Caco-2 (cell line): ENCODE data around the gene ABL1. TPM values are rescaled to one million over a fixed set of nuclear protein-coding genes. Genes with fewer than 3 reads are reported as not detected.
"Not testable (repeated sequence)": the region's sequence is repeated elsewhere in the genome, so short reads cannot be mapped to it uniquely, and the experiment has no call there.

Source experiments
- BruUV-seq: library from RNA; stranded (reverse); fragments of 400-500 nt; replicated peaks from 2 replicates; lab custom pipeline; 2021; lab: Mats Ljungman, UMichigan
- CTCF ChIA-PET: fragments of 300-600 bp; sonication (Branson Sonifier 250); formaldehyde crosslinking; loops from one replicate; lab custom pipeline; 2022; ENCODE audit warnings: antibody characterized with exemption; lab: Charles Lee
- POLR2A ChIA-PET: fragments of 300-600 bp; sonication (Branson Sonifier 250); formaldehyde crosslinking; loops from one replicate; lab custom pipeline; 2022; ENCODE audit warnings: antibody characterized with exemption; lab: Charles Lee
- DNase-seq, 2 experiments: peaks; one replicate each; pipeline versions ENCODE4 v3.0.0 to v3.0.0-alpha.2; 2020 to 2022
- H3K27me3 ChIP-seq: replicated peaks from 2 replicates; pipeline ENCODE4 v1.6.0; 2011; ENCODE audit warnings: low read length; ENCODE audit not compliant: control insufficient read depth, insufficient read depth
- H3K36me3 ChIP-seq: 2 replicates; pipeline ENCODE4 v1.5.1; 2011; ENCODE audit warnings: low read length; ENCODE audit not compliant: control insufficient read depth, insufficient read depth
- H3K4me1 ChIP-seq: fragments of 250-450 bp; sonication (Bioruptor Pico); 2 replicates; pipeline ENCODE4 v1.5.1; 2020; ENCODE audit warnings: mild to moderate bottlenecking
- H3K4me3 ChIP-seq: 2 replicates; pipeline ENCODE4 v1.5.1; 2011; ENCODE audit warnings: low read depth, mild to moderate bottlenecking, control low read depth, low read length
- H3K9me3 ChIP-seq: fragments of 250-450 bp; sonication (Bioruptor Pico); 2 replicates; pipeline ENCODE4 v1.5.1; 2020; ENCODE audit warnings: mild to moderate bottlenecking, moderate library complexity
- H3K27ac Mint-ChIP-seq: one replicate; pipeline ENCODE4 v1.8.0; 2022; ENCODE audit warnings: mixed read lengths; ENCODE audit not compliant: unreplicated experiment
- H3K27me3 Mint-ChIP-seq: one replicate; pipeline ENCODE4 v1.8.0; 2022; ENCODE audit warnings: mixed read lengths; ENCODE audit not compliant: insufficient read depth, unreplicated experiment
- H3K36me3 Mint-ChIP-seq: one replicate; pipeline ENCODE4 v1.8.0; 2022; ENCODE audit warnings: mild to moderate bottlenecking, mixed read lengths; ENCODE audit not compliant: insufficient read depth, unreplicated experiment
- H3K4me1 Mint-ChIP-seq: one replicate; pipeline ENCODE4 v1.8.0; 2022; ENCODE audit warnings: low read depth, mixed read lengths; ENCODE audit not compliant: unreplicated experiment
- H3K4me3 Mint-ChIP-seq: one replicate; pipeline ENCODE4 v1.8.0; 2022; ENCODE audit warnings: mild to moderate bottlenecking, moderate library complexity, mixed read lengths; ENCODE audit not compliant: unreplicated experiment
- H3K9me3 Mint-ChIP-seq: one replicate; pipeline ENCODE4 v1.8.0; 2022; ENCODE audit warnings: mixed read lengths; ENCODE audit not compliant: unreplicated experiment
- CTCF ChIP-seq, 2 experiments: fragments of 200-600 bp in 1 of 2; IDR thresholded peaks; 1 replicate in 1 of 2; 2 replicates in 1 of 2; pipeline versions ENCODE4 v1.5.1 to v1.8.0; 2011 to 2022; ENCODE audit warnings: antibody characterized with exemption in 1 of 2, control low read depth in 1 of 2, inconsistent platforms in 1 of 2, low read depth in 1 of 2, low read length in 1 of 2, mild to moderate bottlenecking in 1 of 2, moderate library complexity in 1 of 2; ENCODE audit not compliant: insufficient read depth in 1 of 2, severe bottlenecking in 1 of 2, unreplicated experiment in 1 of 2
- intact Hi-C: fragments of 100-400 bp; cut with micrococcal nuclease; formaldehyde crosslinking; loops from one replicate; pipeline ENCODE4 v1.10.0; 2022; ENCODE audit not compliant: unreplicated experiment
- total RNA-seq: library from RNA; stranded (reverse); gene quantifications from 2 replicates; pipeline ENCODE4 v1.2.3, GENCODE V29; 2022

Gene ABL1
- total RNA-seq, 1 experiment from 2014 or later: 55.2 TPM

GRCh38 chr9:130793589-130793988 is 41.5 kb upstream of the ABL1 start:
- DNase-seq: no peak
- no peak overlapping the region for H3K27ac Mint-ChIP-seq
- BruUV-seq: no TSS peak
- peaks cover 5% of the 10 kb centered on the region for H3K36me3 Mint-ChIP-seq
- intact Hi-C loops: no loop called here
- no peak overlapping the region for H3K4me3 Mint-ChIP-seq
- no peaks in the 10 kb centered on the region for H3K27me3 Mint-ChIP-seq
- no peaks in the 10 kb centered on the region for H3K36me3 ChIP-seq
- no peaks in the 10 kb centered on the region for H3K4me1 Mint-ChIP-seq
- no peaks in the 10 kb centered on the region for H3K4me1 ChIP-seq
- TF ChIP-seq CTCF (IDR thresholded peaks at IDR 0.05; ENCODE audit: insufficient read depth in 1 of 2, low read depth in 1 of 2, low read length in 1 of 2, severe bottlenecking in 1 of 2, unreplicated experiment in 1 of 2): no peak
- CTCF ChIA-PET: no interaction called here
- no peak overlapping the region for H3K4me3 ChIP-seq
- peaks cover 10% of the 10 kb centered on the region; the same call in 1 of the 2 replicates for H3K9me3 ChIP-seq
- H3K9me3 Mint-ChIP-seq: peaks cover 17% of the 10 kb centered on the region
- no peaks in the 10 kb centered on the region for H3K27me3 ChIP-seq
- POLR2A ChIA-PET: no interaction called here

GRCh38 chr9:130794021-130794420 is 41.0 kb upstream of the ABL1 start:
- CTCF ChIA-PET, H3K4me1 Mint-ChIP-seq, POLR2A ChIA-PET, H3K27ac Mint-ChIP-seq, H3K4me1 ChIP-seq, H3K4me3 Mint-ChIP-seq, DNase-seq, H3K4me3 ChIP-seq, H3K27me3 Mint-ChIP-seq, H3K27me3 ChIP-seq, H3K9me3 ChIP-seq, H3K36me3 Mint-ChIP-seq, intact Hi-C loops, H3K36me3 ChIP-seq, BruUV-seq: not testable (repeated sequence)
- H3K9me3 Mint-ChIP-seq: peaks cover 12% of the 10 kb centered on the region

- H3K9me3 Mint-ChIP-seq, H3K27me3 Mint-ChIP-seq, CTCF ChIA-PET, DNase-seq, H3K9me3 ChIP-seq, H3K36me3 ChIP-seq, H3K4me3 ChIP-seq, intact Hi-C loops, H3K4me1 ChIP-seq, H3K36me3 Mint-ChIP-seq, H3K27ac Mint-ChIP-seq, H3K4me1 Mint-ChIP-seq, BruUV-seq, H3K4me3 Mint-ChIP-seq, H3K27me3 ChIP-seq, POLR2A ChIA-PET: not testable (repeated sequence)
Measured at GRCh38 chr9:130794423-130794822, 40.6 kb upstream of the ABL1 start.

GRCh38 chr9:130794923-130795495 is 40.0 kb upstream of the ABL1 start:
- H3K4me1 Mint-ChIP-seq: no peaks in the 10 kb centered on the region
- no peaks in the 10 kb centered on the region for H3K27me3 ChIP-seq
- TF ChIP-seq CTCF (IDR thresholded peaks at IDR 0.05; ENCODE audit: insufficient read depth in 1 of 2, low read depth in 1 of 2, low read length in 1 of 2, severe bottlenecking in 1 of 2, unreplicated experiment in 1 of 2): no peak
- H3K27me3 Mint-ChIP-seq: no peaks in the 10 kb centered on the region
- H3K9me3 ChIP-seq: peaks cover 2% of the 10 kb centered on the region; the same call in 1 of the 2 replicates
- intact Hi-C loops: no loop called here
- H3K4me3 Mint-ChIP-seq: no peak overlapping the region
- ChIA-PET POLR2A (no interaction called here), CTCF (no interaction called here)
- BruUV-seq: no TSS peak
- no peak for DNase-seq
- H3K36me3 Mint-ChIP-seq: no peaks in the 10 kb centered on the region
- no peaks in the 10 kb centered on the region for H3K4me1 ChIP-seq
- H3K27ac Mint-ChIP-seq: no peak overlapping the region
- peaks cover 2% of the 10 kb centered on the region for H3K9me3 Mint-ChIP-seq
- no peak overlapping the region for H3K4me3 ChIP-seq
- no peaks in the 10 kb centered on the region for H3K36me3 ChIP-seq

GRCh38 chr9:130803116-130803515 is 31.9 kb upstream of the ABL1 start:
- CTCF ChIA-PET: interaction anchor here (0.6 kb wide), 1 partner anchor 20 kb away, joined by 4 read pairs; no protein-coding TSS in a partner anchor
- H3K36me3 Mint-ChIP-seq, H3K9me3 Mint-ChIP-seq, H3K27me3 ChIP-seq, H3K4me1 Mint-ChIP-seq, intact Hi-C loops, H3K4me1 ChIP-seq, H3K4me3 Mint-ChIP-seq, H3K9me3 ChIP-seq, BruUV-seq, POLR2A ChIA-PET, H3K4me3 ChIP-seq, H3K27me3 Mint-ChIP-seq, H3K27ac Mint-ChIP-seq, DNase-seq, H3K36me3 ChIP-seq: not testable (repeated sequence)
